Measurements from ENCODE around the gene HNRNPA2B1. TPM values are rescaled to one million over a fixed set of nuclear protein-coding genes. Genes with fewer than 3 reads are reported as not detected.

HNRNPA2B1 gene
- total RNA-seq, 1 donor from 2014 or later = 214 TPM

- no peak for DNase-seq
These were observed 56.1 kb downstream of the HNRNPA2B1 start for GRCh38 chr7:26144184-26145080.

DNA sequence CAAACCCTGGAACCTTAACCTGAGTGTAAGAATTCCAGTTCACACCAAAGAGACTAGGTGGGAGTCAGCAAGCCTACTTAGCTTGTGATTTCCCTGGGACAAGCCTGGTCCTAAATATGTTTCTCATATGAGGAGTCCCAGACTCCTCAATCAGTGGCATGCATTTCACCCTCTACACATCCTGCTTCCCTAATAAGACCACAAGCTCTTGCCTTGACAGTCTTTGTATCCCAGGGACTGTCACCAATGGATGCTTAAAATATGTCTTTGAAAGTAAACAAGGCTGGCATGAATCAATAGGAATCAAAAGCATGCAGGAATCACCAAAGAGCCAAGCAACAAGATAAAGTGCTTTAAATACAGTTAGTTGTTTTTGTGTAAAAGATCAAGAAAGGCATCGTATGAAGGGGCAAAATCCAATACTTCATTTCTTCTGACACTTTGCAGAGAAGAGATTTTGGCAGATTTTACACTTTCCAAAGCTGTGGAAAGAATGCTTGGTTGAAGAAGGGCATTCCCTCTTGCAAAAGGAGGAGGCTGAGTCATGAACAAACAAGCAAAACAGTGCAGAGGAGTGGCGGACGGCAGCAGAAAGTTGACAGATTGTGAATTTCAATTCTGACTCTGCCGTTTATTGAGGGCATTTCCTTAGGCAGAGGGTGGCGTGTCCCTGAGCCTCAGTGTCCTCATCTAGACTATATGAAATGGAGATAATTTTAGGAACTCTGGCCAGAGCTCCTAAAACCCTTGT, 57.1 kb downstream of the HNRNPA2B1 start:
- no peak for DNase-seq

DNA sequence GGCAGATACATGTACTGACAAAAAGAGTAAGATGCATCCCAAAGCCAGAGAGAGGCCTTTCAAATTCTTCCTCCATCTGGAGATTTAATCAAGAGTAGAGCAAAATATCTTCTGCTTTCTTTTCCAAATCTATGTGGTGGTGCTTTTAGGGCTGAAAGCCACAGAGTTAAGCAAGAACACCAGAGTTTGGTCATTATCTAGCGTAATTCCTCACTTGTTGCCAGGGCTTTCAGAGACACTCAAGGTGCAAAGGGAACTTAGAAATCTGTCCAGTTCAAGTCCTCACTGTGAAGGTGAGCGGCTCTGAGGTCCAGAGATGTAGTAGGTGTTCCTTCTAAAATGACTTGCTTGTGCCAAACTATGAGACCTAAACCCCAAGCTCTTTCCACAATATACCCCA, 59.5 kb downstream of the HNRNPA2B1 start:
- no peak for DNase-seq

GRCh38 chr7:26140380-26140779, 60.2 kb downstream of the HNRNPA2B1 start:
- no peak for DNase-seq

Other genes with a start within 250 kb of the HNRNPA2B1 start
- gene NFE2L3, start 48.5 kb downstream of the HNRNPA2B1 start, total RNA-seq = 12.3 TPM
- 106 TPM for gene CBX3, start 999 bp upstream of the HNRNPA2B1 start, total RNA-seq
- 5.8 TPM for gene SNX10, start 91.1 kb upstream of the HNRNPA2B1 start, total RNA-seq